Measurements from ENCODE around the gene ROBO1. TPM values are rescaled to one million over a fixed set of nuclear protein-coding genes. Genes with fewer than 3 reads are reported as not detected.

The ROBO1 gene
- total and polyA plus RNA-seq, 2 donors (not counting 1 experiment from before 2014, with no cell fraction given), result 0.27 to 3.2 TPM

DNA sequence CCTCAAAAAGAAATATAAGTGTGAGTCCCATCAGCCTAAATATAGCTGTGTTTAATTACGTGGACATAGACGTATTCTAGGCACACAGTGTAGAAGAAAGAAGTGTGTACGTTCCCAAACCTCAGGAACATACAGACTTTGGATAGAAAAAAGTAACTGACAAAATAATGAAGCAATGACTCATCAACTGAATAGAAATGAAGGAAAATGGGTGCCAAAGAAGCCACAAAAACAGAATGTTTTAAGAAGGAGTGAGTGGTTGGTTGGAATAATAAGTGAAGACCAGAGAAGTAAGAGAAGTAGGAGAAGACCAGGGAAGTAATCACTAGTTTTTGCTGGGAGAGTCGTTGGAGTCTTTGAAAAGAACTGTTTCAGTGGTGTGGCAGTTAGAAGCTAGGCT, 518.1 kb downstream of the ROBO1 start:
- no CpG with 5 or more reads among the region's 4 CpGs for WGBS (ENCODE audit: insufficient coverage)
- no peak overlapping the region for H3K4me3 Mint-ChIP-seq
- intact Hi-C loops (cut with micrococcal nuclease), result no loop called here
- no peak overlapping the region for H3K27ac ChIP-seq (ENCODE audit: low read length in 2 of 2)
- no peak for ATAC-seq (ENCODE audit: low read depth)
- no peaks in the 10 kb centered on the region for H4K20me1 ChIP-seq (ENCODE audit: control insufficient read depth, insufficient read depth, low read length, poor library complexity, severe bottlenecking)
- H2AFZ ChIP-seq (ENCODE audit: insufficient read depth, low read depth, low read length, poor library complexity, severe bottlenecking), result no peak overlapping the region
- H3K4me1 ChIP-seq (ENCODE audit: control insufficient read depth in 2 of 2, insufficient read depth in 2 of 2, low read length in 2 of 2), result no peaks in the 10 kb centered on the region
- no peak overlapping the region for H3K9ac ChIP-seq (ENCODE audit: low read length)
- no peak for DNase-seq
- H3K27me3 Mint-ChIP-seq, result no peaks in the 10 kb centered on the region
- H3K27me3 ChIP-seq (replicated peaks in 1 of 4; ENCODE audit: control extremely low read depth in 1 of 4, control insufficient read depth in 3 of 4, insufficient read depth in 4 of 4, low read length in 3 of 4), result no peaks in the 10 kb centered on the region
- no peaks in the 10 kb centered on the region for H3K36me3 ChIP-seq (replicated peaks in 1 of 2; ENCODE audit: control extremely low read depth in 1 of 2, control insufficient read depth in 1 of 2, extremely low read depth in 1 of 2, insufficient read depth in 2 of 2, low read length in 1 of 2)
- no peaks in the 10 kb centered on the region for H3K9me3 ChIP-seq (ENCODE audit: control extremely low read depth in 1 of 3, control insufficient read depth in 2 of 3, insufficient read depth in 1 of 3, low read length in 2 of 3)
- H3K4me3 ChIP-seq (ENCODE audit: control extremely low read depth in 1 of 5, extremely low read depth in 1 of 5, insufficient read depth in 1 of 5, low read depth in 2 of 5, low read length in 4 of 5), result no peak overlapping the region
- TF ChIP-seq, protein P1, sequence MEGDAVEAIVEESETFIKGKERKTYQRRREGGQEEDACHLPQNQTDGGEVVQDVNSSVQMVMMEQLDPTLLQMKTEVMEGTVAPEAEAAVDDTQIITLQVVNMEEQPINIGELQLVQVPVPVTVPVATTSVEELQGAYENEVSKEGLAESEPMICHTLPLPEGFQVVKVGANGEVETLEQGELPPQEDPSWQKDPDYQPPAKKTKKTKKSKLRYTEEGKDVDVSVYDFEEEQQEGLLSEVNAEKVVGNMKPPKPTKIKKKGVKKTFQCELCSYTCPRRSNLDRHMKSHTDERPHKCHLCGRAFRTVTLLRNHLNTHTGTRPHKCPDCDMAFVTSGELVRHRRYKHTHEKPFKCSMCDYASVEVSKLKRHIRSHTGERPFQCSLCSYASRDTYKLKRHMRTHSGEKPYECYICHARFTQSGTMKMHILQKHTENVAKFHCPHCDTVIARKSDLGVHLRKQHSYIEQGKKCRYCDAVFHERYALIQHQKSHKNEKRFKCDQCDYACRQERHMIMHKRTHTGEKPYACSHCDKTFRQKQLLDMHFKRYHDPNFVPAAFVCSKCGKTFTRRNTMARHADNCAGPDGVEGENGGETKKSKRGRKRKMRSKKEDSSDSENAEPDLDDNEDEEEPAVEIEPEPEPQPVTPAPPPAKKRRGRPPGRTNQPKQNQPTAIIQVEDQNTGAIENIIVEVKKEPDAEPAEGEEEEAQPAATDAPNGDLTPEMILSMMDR (IDR thresholded peaks at IDR 0.05), result no peak
- TF ChIP-seq EZH2 (IDR thresholded peaks at IDR 0.05; ENCODE audit: borderline replicate concordance, insufficient read depth, low read depth, low read length, poor library complexity, severe bottlenecking), result no peak
- no peaks in the 10 kb centered on the region for H3K4me1 Mint-ChIP-seq
- ChIA-PET POLR2A (no interaction called here), CTCF (no interaction called here)
- H3K27ac Mint-ChIP-seq, result no peak overlapping the region
- H3K9me3 Mint-ChIP-seq (ENCODE audit: insufficient read depth), result no peaks in the 10 kb centered on the region
- H3K4me2 ChIP-seq (replicated peaks; ENCODE audit: low read depth, low read length, poor library complexity, severe bottlenecking), result no peak overlapping the region
- H3K79me2 ChIP-seq (ENCODE audit: control insufficient read depth, insufficient read depth, low read length), result no peaks in the 10 kb centered on the region

DNA sequence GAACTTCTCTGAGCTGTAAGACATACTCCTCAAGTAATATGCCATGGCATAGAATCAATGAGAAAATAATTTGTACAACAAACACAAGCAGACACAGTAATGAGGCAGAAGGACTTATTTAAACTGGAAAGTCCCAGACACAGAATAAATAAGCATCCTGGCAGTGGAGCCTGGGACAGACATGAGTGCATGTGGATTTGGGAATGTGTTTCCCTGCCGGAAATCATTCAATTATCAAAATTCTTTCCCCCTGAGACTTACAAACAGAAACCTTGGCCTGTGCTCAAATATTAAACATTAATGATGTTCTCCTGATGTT, 520.1 kb downstream of the ROBO1 start:
- Histone ChIP-seq H3K9ac (ENCODE audit: low read length) (no peak overlapping the region), H3K4me1 (ENCODE audit: control insufficient read depth in 2 of 2, insufficient read depth in 2 of 2, low read length in 2 of 2) (no peaks in the 10 kb centered on the region), H3K36me3 (replicated peaks in 1 of 2; ENCODE audit: control extremely low read depth in 1 of 2, control insufficient read depth in 1 of 2, extremely low read depth in 1 of 2, insufficient read depth in 2 of 2, low read length in 1 of 2) (no peaks in the 10 kb centered on the region), H3K27me3 (replicated peaks in 1 of 4; ENCODE audit: control extremely low read depth in 1 of 4, control insufficient read depth in 3 of 4, insufficient read depth in 4 of 4, low read length in 3 of 4) (no peaks in the 10 kb centered on the region), H2AFZ (ENCODE audit: insufficient read depth, low read depth, low read length, poor library complexity, severe bottlenecking) (no peak overlapping the region), H3K27ac (ENCODE audit: low read length in 2 of 2) (no peak overlapping the region), H4K20me1 (ENCODE audit: control insufficient read depth, insufficient read depth, low read length, poor library complexity, severe bottlenecking) (no peaks in the 10 kb centered on the region), H3K4me3 (ENCODE audit: control extremely low read depth in 1 of 5, extremely low read depth in 1 of 5, insufficient read depth in 1 of 5, low read depth in 2 of 5, low read length in 4 of 5) (no peak overlapping the region), H3K79me2 (ENCODE audit: control insufficient read depth, insufficient read depth, low read length) (no peaks in the 10 kb centered on the region), H3K9me3 (ENCODE audit: control extremely low read depth in 1 of 3, control insufficient read depth in 2 of 3, insufficient read depth in 1 of 3, low read length in 2 of 3) (no peaks in the 10 kb centered on the region), H3K4me2 (replicated peaks; ENCODE audit: low read depth, low read length, poor library complexity, severe bottlenecking) (no peak overlapping the region)
- POLR2A ChIA-PET, result no interaction called here
- ATAC-seq (ENCODE audit: low read depth) (no peak), DNase-seq (no peak)
- TF ChIP-seq, protein P1 (IDR thresholded peaks at IDR 0.05), result no peak
- TF ChIP-seq EZH2 (IDR thresholded peaks at IDR 0.05; ENCODE audit: borderline replicate concordance, insufficient read depth, low read depth, low read length, poor library complexity, severe bottlenecking), result no peak
- H3K4me1 Mint-ChIP-seq, result no peaks in the 10 kb centered on the region
- H3K27me3 Mint-ChIP-seq, result no peaks in the 10 kb centered on the region
- intact Hi-C loops (cut with micrococcal nuclease), result no loop called here
- H3K27ac Mint-ChIP-seq, result no peak overlapping the region
- WGBS (ENCODE audit: insufficient coverage), result no CpG with 5 or more reads among the region's 1 CpG
- H3K4me3 Mint-ChIP-seq, result no peak overlapping the region
- no peaks in the 10 kb centered on the region for H3K9me3 Mint-ChIP-seq (ENCODE audit: insufficient read depth)
- CTCF ChIA-PET, result no interaction called here

All from B cell (primary cell).